Activated naive CD4-positive, alpha-beta T cell treated with anti-CD3 and anti-CD28 coated beads, Interleukin-2, amount 50 U/mL, for 16 hours (primary cell): Measurements from ENCODE around the gene USP48.

ENCODE experiments used
- DNase-seq: peaks from one replicate; pipeline ENCODE4 v3.0.0-alpha.2; 2020

USP48 gene

GRCh38 chr1:21736011-21736410 is 46.9 kb downstream of the USP48 start:
- DNase-seq: no peak

DNA sequence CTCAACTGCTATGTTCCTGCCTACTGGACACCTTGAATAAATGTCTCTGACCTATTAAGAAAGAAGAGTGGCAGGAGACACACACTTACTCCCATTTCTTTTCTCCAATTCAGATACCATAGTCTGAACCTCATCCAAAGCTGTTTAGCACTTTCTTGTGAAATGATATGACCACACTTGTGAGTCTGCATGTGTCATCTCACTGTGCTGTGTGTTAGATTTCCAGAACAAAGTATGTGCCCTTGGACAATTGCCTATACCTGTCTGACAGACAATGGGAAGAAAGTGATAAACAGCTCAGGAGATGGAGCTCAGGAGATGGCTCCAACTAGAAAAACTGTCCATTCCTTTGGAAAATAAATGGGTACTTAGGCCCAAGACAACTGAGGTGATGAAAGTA is 48.4 kb downstream of the USP48 start:
- no peak for DNase-seq

- no peak for DNase-seq
Measured at GRCh38 chr1:21732664-21733063, 50.3 kb downstream of the USP48 start.

GRCh38 chr1:21725748-21726392 is 57.1 kb downstream of the USP48 start:
- no peak for DNase-seq

GRCh38 chr1:21724570-21724969 is 58.4 kb downstream of the USP48 start:
- DNase-seq: no peak

DNA sequence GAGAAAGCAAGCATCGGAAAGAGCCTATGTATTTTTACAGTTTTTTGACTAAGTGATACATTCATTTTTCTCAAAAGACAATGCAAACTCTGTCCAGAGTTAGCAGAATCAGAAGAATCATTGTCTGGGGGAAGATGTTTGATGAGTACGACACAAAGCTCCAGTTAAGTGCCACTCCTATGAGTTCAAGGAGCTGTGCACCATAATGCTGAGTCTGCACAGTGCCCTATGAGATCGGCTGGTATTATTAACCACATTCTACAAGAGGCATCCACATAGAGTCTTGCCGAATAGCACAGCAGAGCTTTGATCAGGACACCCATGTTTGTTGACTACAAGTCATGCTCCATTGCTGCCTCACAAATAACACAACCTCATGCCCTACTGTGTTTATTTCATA is 58.9 kb downstream of the USP48 start:
- no peak for DNase-seq

DNA sequence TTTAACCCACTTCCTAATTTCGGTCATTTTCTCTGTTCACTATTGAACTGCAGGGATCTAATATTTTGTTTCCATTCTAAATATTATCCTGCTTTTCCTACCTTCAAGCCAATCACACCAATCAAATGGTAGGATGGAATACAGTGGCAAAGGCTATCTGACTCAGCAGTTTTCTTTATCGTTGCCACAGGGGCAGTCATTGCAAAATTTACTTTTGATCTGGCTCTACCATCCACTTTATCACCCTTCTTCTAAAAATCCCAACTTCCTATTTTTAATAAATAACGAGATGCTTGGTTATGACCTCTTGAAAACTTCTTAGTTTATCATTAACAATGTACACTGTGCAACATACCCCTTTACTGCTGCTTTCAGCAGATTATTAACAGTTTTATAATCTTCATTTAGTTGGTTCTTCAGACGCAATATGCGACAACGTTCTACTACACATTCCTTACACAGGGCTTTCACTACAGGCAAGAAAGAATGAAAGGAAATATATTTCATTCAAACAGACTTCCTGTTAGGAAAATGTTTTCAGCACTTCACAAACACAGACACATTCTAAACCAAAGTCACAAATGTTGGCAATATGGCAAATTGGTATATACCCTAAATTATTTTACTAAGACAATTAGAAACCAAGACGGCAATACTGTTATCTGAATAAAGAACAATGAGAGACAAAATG is 61.5 kb downstream of the USP48 start:
- no peak for DNase-seq

GRCh38 chr1:21716169-21716568 is 66.8 kb downstream of the USP48 start:
- no peak for DNase-seq

GRCh38 chr1:21707891-21708290 is 75.1 kb downstream of the USP48 start:
- no peak for DNase-seq

- no peak for DNase-seq
Measured at GRCh38 chr1:21707086-21707840, 75.7 kb downstream of the USP48 start.

- DNase-seq: no peak
Measured at GRCh38 chr1:21706151-21706835, 76.7 kb downstream of the USP48 start.

- DNase-seq: no peak
Measured at GRCh38 chr1:21705303-21705980, 77.5 kb downstream of the USP48 start.

- DNase-seq: no peak
Measured at GRCh38 chr1:21704145-21704544, 78.8 kb downstream of the USP48 start.

DNA sequence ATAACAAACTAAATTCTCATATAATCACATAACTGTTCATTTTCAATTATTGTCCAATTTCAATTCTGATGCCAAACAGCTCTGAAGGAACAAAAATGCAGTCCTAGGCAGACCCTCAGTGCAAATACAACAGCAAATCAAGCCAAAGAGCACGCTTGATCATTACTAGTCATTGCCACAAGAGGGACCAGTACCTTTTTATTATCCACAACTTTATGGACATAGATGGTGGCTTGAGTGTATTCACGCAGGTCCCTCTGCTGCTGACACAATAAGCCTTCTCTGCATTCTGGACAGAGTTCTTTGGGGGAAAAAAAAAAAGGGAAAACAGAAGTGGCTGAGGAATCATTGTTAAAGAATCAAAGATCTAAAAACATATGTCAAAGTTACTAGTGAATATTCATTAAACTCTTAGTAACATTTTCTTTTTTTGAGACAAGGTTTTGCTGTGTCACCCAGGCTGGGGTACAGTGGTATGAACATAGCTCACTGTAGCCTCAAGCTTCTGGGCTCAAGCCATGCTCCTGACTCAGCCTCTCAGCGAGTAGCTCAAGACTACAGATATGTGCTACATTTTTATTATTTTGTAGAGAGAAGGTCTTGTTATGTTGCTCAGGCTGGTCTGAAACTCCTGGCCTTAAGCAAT is 79.5 kb downstream of the USP48 start:
- DNase-seq: no peak

- no peak for DNase-seq
Measured at GRCh38 chr1:21702780-21703179, 80.2 kb downstream of the USP48 start.

- DNase-seq: no peak
Measured at GRCh38 chr1:21701401-21701800, 81.5 kb downstream of the USP48 start.

DNA sequence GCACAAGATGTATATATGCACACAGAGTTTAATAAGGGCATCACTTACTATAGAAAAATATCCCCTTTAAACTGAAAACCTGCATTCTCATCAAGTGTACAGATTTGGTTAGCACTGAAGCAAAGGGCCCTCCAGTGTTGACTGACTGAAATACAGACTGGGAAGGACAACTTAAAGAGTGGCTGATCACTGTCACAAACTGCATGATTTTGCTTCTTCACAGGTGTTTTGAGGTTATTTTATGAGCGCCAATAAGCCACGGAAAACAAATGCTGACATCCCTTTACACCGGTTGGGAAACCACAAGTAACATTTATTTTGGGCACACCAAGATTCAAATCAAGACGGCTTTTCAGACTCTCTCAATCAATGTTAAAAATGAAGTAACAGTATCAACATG is 82.9 kb downstream of the USP48 start:
- no peak for DNase-seq

DNA sequence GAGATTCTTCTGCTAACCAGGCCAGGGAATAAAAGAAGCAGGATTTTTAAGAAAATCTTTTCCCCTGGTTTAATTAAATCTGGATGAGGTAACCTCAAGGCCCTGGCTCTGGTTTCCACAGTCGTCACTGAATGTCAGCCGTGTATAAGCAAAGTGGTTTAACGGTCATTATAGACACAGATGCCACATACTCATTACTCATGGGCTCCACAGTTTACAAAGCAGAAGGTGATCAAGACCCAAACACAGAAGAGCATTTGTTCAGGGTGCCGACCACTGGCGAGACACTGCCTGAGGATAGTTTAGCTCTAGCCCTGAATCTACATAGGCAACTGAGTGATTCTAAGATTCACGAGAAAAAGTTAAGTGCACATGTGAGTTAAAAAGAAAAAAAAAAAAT is 86.0 kb downstream of the USP48 start:
- DNase-seq: no peak

GRCh38 chr1:21693732-21694131 is 89.2 kb downstream of the USP48 start:
- DNase-seq: no peak

DNA sequence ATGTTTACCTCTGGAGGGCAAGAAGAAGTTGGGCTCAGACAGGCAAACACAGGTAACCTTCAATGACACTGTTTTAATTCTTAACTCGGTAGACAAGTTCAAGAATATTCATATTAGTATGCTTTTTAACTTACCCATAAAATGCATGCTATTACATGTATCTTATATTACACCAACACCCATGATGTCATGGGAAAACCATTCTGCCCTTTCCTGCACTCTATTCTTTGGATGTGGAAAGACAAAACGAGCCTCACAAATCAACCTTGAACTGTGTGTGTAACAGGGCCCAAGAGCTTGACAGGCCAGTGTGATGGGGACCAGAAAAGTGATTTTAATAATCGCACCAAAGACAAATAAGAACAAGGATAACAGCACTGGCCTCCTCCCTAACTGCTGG is 91.2 kb downstream of the USP48 start:
- no peak for DNase-seq

DNA sequence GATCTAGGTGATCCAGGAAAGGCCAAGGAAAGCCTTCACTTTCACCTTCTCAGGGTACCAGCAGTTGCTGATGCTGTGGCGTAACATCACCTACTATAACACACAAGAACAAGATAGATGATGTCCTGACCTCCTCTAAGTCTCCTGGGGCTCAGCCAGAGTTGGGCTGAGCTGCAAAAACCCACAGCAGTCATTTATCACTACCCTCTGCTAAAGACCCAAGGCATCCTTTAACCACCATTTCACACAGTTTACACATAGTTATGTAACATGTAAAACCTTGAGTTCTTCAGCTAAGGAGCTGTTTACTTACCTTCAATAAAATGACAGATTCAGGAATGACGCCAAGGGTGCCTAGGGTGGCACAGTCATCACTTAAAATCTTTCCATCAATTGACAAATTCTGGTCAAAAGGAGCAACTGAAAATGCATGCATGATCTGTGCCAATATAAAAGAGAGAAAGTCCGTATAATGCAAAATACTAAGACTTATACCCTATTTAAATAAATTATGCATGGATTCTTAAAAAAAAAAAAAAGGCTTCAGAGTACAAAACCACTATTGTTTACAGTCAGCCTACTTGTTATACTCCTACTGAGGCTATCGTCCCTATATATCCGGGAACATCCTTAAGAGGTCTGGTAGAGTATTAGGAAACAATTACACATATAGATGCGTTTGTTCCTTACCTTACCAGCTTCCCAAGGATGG is 93.1 kb downstream of the USP48 start:
- no peak for DNase-seq

GRCh38 chr1:21687081-21687529 is 95.8 kb downstream of the USP48 start:
- no peak for DNase-seq
